MG63 (cell line): ENCODE data around the gene VAPB. TPM values are rescaled to one million over a fixed set of nuclear protein-coding genes. Genes with fewer than 3 reads are reported as not detected.
"Not testable (repeated sequence)": the region's sequence is repeated elsewhere in the genome, so short reads cannot be mapped to it uniquely, and the experiment has no call there.

ENCODE experiments used
- DNase-seq: peaks from one replicate; pipeline ENCODE4 v3.0.0-alpha.2; 2020
- H3K27me3 ChIP-seq: fragments of 250-450 bp; sonication (Bioruptor Pico); 2 replicates; pipeline ENCODE4 v1.5.1; 2020; ENCODE audit warnings: mild to moderate bottlenecking, moderate library complexity
- H3K36me3 ChIP-seq: fragments of 250-450 bp; sonication (Bioruptor Pico); 2 replicates; pipeline ENCODE4 v1.5.1; 2020; ENCODE audit warnings: mild to moderate bottlenecking, moderate library complexity
- H3K4me3 ChIP-seq: fragments of 250-450 bp; sonication (Bioruptor Pico); 2 replicates; pipeline ENCODE4 v1.5.1; 2020; ENCODE audit warnings: mild to moderate bottlenecking, moderate library complexity
- H3K9me3 ChIP-seq: fragments of 250-450 bp; sonication (Bioruptor Pico); 2 replicates; pipeline ENCODE4 v1.5.1; 2020; ENCODE audit warnings: mild to moderate bottlenecking, moderate library complexity
- total RNA-seq: library from RNA; depleted of rRNA; stranded (reverse); fragments of >200 nt; shearing (Covaris generic); gene quantifications from 2 replicates; pipeline ENCODE4 v1.2.3, GENCODE V29; 2014; ENCODE audit warnings: low replicate concordance; rRNA removed

Gene VAPB
- total RNA-seq = 31.1 and 34.5 TPM in 2 replicates

GRCh38 chr20:58388882-58389323 is at the start of gene VAPB:
VAPB (plus strand) TSS chr20:58389229; CDS start chr20:58389460, 231 bp downstream.
- peak; percentile 96 for DNase-seq
- H3K27me3 ChIP-seq = no peaks in the 10 kb centered on the region
- peaks cover 37% of the 10 kb centered on the region for H3K36me3 ChIP-seq

GRCh38 chr20:58339741-58340140 is 49.3 kb upstream of the VAPB start:
- Histone ChIP-seq H3K4me3 (no peak overlapping the region), H3K27me3 (no peaks in the 10 kb centered on the region), H3K36me3 (peaks cover 22% of the 10 kb centered on the region), H3K9me3 (0 out of 2 replicates have a peak, but pooled peaks cover 2% of the 10 kb centered on the region)
- DNase-seq = no peak

More at GRCh38 chr20:58388882-58389323, at the start of gene VAPB:
- Histone ChIP-seq H3K9me3 (peaks cover 6% of the 10 kb centered on the region), H3K4me3 (peak within 1 kb of the TSS; percentile 83)

GRCh38 chr20:58340151-58340550 is 48.9 kb upstream of the VAPB start:
- Histone ChIP-seq H3K27me3 (no peaks in the 10 kb centered on the region), H3K4me3 (no peak overlapping the region), H3K9me3 (0 out of 2 replicates have a peak, but pooled peaks cover 2% of the 10 kb centered on the region), H3K36me3 (peaks cover 22% of the 10 kb centered on the region)
- DNase-seq = no peak

GRCh38 chr20:58340853-58341252 is 48.2 kb upstream of the VAPB start:
- Histone ChIP-seq H3K27me3 (no peaks in the 10 kb centered on the region), H3K9me3 (0 out of 2 replicates have a peak, but pooled peaks cover 2% of the 10 kb centered on the region), H3K36me3 (peaks cover 28% of the 10 kb centered on the region), H3K4me3 (no peak overlapping the region)
- peak; percentile 22 for DNase-seq

GRCh38 chr20:58342104-58342945 is 46.7 kb upstream of the VAPB start:
- peaks cover 43% of the 10 kb centered on the region for H3K36me3 ChIP-seq
- no peak for DNase-seq
- no peak overlapping the region for H3K4me3 ChIP-seq
- no peaks in the 10 kb centered on the region for H3K27me3 ChIP-seq
- 0 out of 2 replicates have a peak, but pooled peaks cover 2% of the 10 kb centered on the region for H3K9me3 ChIP-seq

GRCh38 chr20:58344741-58345140 is 44.3 kb upstream of the VAPB start:
- H3K36me3 ChIP-seq = peaks cover 46% of the 10 kb centered on the region
- no peak overlapping the region for H3K4me3 ChIP-seq
- no peaks in the 10 kb centered on the region for H3K9me3 ChIP-seq
- H3K27me3 ChIP-seq = no peaks in the 10 kb centered on the region
- no peak for DNase-seq

- Histone ChIP-seq H3K36me3 (peaks cover 45% of the 10 kb centered on the region), H3K4me3 (no peak overlapping the region), H3K27me3 (no peaks in the 10 kb centered on the region), H3K9me3 (no peaks in the 10 kb centered on the region)
- no peak for DNase-seq
Observed at GRCh38 chr20:58349570-58349969, 39.5 kb upstream of the VAPB start.

GRCh38 chr20:58352468-58352867 is 36.6 kb upstream of the VAPB start:
- Histone ChIP-seq H3K27me3 (no peaks in the 10 kb centered on the region), H3K9me3 (no peaks in the 10 kb centered on the region), H3K4me3 (no peak overlapping the region), H3K36me3 (peaks cover 37% of the 10 kb centered on the region)
- DNase-seq = no peak

- no peak overlapping the region for H3K4me3 ChIP-seq
- DNase-seq = no peak
- no peaks in the 10 kb centered on the region for H3K9me3 ChIP-seq
- no peaks in the 10 kb centered on the region for H3K27me3 ChIP-seq
- H3K36me3 ChIP-seq = peaks cover 61% of the 10 kb centered on the region
Observed at GRCh38 chr20:58359441-58359840, 29.6 kb upstream of the VAPB start.

- Histone ChIP-seq H3K9me3 (no peaks in the 10 kb centered on the region), H3K36me3 (peaks cover 59% of the 10 kb centered on the region), H3K27me3 (no peaks in the 10 kb centered on the region), H3K4me3 (no peak overlapping the region)
- DNase-seq = no peak
Observed at GRCh38 chr20:58360936-58361335, 28.1 kb upstream of the VAPB start.

- Histone ChIP-seq H3K36me3 (peaks cover 59% of the 10 kb centered on the region), H3K27me3 (no peaks in the 10 kb centered on the region), H3K9me3 (no peaks in the 10 kb centered on the region), H3K4me3 (no peak overlapping the region)
- no peak for DNase-seq
Observed at GRCh38 chr20:58361481-58362205, 27.4 kb upstream of the VAPB start.

- Histone ChIP-seq H3K9me3 (no peaks in the 10 kb centered on the region), H3K36me3 (peaks cover 53% of the 10 kb centered on the region)
- DNase-seq = no peak
Observed at GRCh38 chr20:58362206-58362516, 26.9 kb upstream of the VAPB start.

GRCh38 chr20:58362970-58363369 is 26.1 kb upstream of the VAPB start:
- H3K27me3 ChIP-seq = no peaks in the 10 kb centered on the region
- no peak overlapping the region for H3K4me3 ChIP-seq
- H3K36me3 ChIP-seq = peaks cover 48% of the 10 kb centered on the region
- no peak for DNase-seq
- H3K9me3 ChIP-seq = no peaks in the 10 kb centered on the region

More at GRCh38 chr20:58362206-58362516, 26.9 kb upstream of the VAPB start:
- H3K27me3 ChIP-seq = no peaks in the 10 kb centered on the region
- no peak overlapping the region for H3K4me3 ChIP-seq

GRCh38 chr20:58366866-58367265 is 22.2 kb upstream of the VAPB start:
- no peak overlapping the region for H3K4me3 ChIP-seq
- H3K9me3 ChIP-seq = no peaks in the 10 kb centered on the region
- peaks cover 30% of the 10 kb centered on the region for H3K36me3 ChIP-seq
- DNase-seq = no peak
- no peaks in the 10 kb centered on the region for H3K27me3 ChIP-seq

- no peaks in the 10 kb centered on the region for H3K9me3 ChIP-seq
- no peak for DNase-seq
Observed at GRCh38 chr20:58372806-58373205, 16.2 kb upstream of the VAPB start.

GRCh38 chr20:58373296-58373695 is 15.7 kb upstream of the VAPB start:
- not testable (repeated sequence) for H3K9me3 ChIP-seq, H3K4me3 ChIP-seq, H3K27me3 ChIP-seq, H3K36me3 ChIP-seq, DNase-seq

More at GRCh38 chr20:58372806-58373205, 16.2 kb upstream of the VAPB start:
- no peak overlapping the region for H3K4me3 ChIP-seq
- H3K36me3 ChIP-seq = peaks cover 3% of the 10 kb centered on the region
- H3K27me3 ChIP-seq = peaks cover 3% of the 10 kb centered on the region; the same call in 1 of the 2 replicates
